ENCODE results near the gene MYL10.

MYL10 gene

DNA sequence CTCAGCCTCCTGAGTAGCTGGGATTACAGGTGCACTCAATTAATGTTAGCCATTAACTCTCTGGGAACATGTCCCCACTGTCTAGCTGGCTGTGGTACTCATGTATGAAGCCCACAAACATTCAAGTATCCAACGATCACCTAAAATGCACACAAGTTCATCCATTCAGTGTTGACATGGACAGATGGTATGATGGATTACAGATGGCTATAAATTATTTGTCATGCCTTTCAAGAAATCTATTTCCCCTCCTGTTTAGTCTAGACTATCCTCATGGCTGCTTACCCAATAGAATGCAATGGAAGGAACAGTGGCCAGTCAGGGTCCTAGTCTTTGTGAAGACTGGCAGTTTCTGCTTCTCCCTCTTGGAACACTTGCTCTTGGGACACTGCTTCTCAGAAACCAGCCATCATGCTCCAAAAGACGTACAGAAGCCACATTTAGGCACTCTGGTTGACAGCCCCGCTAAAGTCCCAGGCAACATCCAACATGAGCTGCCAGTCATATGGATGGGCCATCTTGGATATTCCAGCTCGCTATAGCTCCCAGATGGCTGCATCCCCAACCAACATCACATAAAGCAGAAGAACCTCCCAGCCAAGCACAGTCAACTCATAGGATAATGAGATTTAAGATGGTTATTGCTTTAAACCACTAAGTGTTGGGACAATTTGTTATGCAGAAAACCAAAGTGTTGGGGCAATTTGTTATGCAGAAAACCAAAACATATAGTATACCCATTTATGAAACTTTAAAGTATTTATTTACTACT, 33.1 kb downstream of the MYL10 start:
- DNase-seq (ENCODE audit: low spot score): no peak

DNA sequence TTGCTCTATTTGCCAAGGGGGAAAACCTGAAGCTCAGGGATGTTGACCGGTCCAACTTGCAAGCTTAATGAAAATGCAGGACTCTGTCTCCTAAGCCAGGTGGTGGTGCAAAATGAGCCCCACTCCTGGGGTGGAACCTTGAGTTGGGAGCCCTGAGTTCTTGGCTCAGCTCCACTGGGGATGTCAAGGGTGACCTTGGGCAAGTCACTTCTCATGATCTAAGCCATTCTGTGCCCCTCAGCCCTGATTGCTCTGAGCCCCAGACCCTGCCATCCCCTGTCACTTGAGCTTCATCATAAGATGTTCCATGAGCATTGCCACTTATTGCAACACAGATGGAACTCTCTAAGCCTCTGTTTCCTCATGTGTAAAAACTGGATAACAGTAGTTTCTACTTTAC, 33.9 kb downstream of the MYL10 start:
- no peak for DNase-seq (ENCODE audit: low spot score)

DNA sequence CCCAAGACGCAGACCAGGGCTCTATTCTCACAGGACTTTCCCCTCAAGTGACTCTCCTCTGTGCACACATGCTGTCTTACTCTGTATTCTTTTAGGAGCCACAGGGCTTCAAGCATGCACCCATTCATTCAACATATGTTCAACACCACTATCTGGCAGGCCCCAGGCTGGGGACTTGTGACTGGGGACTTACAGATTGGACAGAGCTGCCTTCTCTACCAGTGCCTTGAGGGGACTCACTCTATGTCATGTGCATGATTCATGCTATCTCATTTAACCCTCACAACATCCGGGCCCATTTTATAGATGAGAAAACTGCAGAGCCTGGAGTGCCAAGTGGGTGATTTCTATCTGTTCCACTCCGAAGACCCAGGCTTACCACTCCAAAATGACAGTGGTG, 34.3 kb downstream of the MYL10 start:
- no peak for DNase-seq (ENCODE audit: low spot score)

DNA sequence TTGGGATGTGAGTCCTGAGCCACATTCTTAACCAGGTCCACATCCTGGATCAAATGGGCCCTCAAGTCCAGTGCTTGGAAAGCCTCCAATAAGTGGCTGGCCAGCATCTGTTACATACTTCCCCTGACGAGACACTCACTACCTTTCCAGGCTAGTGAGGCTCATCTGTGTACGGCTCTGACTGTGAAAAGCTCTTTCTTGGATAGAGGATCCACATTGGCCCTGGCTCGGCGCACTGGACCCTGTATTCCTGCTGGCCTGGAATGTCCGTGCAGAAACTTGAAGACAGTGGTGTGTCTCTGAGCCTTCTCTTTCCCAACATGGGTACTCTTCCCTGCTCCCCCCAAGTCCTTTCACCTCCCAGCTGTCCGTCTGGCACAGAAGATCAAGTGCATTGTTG, 35.5 kb downstream of the MYL10 start:
- DNase-seq (ENCODE audit: low spot score): no peak

DNA sequence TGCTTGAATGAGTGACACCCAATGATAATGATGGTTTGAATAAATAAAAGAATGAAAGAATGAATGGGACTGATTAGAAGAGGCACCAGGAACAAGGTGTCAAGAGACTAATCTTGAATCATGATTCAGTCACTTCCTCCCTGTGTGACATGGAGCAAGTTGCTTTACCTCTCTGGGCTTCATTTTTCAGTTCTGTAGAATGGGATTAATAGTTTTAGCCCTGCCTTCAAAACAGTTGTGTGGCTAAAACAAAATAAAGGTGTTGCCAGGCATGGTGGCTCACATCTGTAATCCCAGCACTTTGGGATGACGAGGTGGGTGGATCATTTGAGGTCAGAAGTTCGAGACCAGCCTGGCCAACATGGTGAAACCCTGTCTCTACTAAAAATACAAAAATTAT, 37.6 kb downstream of the MYL10 start:
- no peak for DNase-seq (ENCODE audit: low spot score)

DNA sequence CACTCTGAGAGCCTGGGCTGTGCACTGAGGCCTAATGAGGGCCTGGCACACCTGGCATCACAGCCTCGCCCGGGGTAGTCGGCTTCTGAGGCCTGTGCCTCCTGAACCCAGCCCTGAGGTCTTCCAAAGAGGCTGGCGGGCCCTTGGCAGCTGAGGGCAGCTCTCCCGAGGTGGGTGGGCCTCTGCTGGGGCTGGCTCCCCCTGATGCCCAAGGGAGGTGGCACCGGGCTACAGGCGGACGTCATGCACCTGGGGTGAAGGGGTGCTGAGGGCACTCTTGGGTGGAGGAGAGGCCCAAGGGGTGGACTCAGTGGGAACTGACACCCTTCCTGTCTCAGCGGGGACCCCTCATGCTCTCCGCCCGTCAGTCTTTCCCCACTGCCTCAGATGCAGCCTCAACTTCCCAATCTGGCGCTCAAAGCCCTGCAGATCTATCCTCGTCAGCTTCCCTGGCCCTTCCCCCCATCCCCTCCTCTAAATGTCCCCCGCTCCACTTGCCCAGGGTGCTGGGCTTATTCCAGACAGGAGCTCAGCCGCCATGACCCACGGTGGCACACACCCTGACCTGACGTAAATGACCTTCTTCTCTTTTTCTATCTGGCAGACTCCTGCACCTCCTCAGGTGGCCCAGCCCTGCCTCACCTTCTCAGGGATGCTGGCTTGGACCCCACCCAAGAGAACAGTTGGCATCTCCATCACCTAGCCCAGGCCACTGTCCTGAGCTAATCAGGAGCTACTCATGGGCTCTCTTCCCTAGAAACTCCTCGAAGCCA, 38.2 kb downstream of the MYL10 start:
- no peak for DNase-seq (ENCODE audit: low spot score)

DNA sequence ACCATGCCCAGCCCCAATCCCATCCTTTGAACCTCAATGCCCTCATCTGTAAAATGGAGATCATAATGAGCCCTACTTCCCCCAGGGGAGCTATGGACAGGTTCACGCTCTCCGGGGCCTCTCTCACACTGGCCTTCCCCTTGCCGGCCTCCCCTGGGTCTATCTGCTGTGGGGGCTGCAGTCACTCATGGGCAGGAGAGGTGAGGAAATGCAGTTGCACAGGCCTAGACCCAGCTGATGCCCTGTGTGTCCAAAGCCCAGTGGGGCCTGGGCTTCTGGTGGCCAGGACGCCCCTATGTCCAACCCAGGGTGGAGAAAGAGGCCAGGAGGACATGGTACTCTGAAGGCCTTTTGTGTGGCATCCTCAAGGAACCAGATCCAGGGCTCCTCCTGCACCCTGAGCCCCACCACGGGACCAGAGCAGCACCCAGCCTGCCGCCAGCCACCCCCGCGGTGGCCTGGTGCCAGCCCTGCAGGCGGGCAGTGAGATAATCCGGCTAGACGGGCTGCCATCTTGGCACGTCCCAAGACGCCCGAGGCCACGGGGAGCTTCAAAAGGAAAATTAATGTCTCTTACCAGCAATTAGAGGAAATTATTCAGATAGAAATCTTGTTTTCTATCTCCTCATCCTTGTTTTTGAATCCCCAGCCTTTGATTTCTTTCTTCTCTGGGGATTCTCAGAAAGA, 39.0 kb downstream of the MYL10 start:
- DNase-seq (ENCODE audit: low spot score): peak; percentile 60

DNA sequence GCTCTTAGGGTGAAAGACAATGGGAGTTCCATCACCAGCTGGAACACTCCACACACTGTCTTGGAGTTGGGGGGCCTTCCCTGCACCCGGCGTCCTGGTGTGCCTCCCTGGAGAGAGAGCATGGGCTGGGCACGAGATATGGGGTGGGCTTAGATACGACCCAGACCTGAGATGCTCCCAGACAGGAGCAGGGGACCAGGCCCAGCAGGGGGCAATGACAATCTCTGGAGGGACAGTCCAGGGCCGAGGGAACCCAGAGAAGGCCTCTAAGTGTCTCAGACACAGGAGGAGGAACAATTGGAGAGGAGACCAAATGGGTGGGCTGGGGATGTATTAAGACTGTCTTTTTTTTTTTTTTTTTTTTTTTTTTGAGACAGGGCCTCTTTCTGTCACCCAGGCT, 40.0 kb downstream of the MYL10 start:
- no peak for DNase-seq (ENCODE audit: low spot score)

DNA sequence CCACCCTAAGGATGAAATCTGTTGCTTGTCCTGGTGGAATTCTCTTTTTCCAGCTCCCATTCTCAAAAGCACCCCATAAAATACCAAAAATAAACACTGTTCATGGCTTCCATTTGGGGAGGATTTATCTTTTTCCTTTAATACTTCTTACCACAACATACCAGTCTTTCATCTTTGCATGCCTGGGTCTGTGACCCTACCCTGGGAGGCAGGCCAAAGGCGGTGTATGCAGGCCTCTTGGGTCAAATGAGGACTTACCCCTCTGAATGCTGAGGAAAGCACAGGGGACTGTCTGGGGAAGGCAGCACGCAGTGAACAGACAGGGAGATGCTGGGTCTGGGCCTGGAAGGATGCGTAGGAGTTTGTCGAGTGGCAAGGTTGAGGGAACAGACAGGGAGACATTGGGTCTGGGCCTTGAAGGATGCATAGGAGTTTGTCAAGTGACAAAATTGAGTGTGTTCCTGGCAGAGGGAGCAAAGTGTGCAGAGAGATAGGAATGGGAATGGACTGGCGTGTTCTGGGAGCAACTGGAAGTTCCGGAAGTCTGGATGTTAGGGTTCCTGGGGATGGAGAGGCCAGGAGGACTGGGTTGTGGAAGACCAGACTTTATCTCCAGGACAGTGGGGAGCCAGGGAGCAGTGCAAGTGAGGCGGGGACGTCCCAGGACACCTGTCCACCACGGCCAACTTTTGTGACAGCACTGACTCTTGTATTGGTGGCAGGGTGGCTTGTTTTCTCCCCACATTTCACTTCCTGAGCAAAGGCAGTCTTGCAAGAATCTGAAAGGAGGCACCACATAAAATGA, 40.8 kb downstream of the MYL10 start:
- no peak for DNase-seq (ENCODE audit: low spot score)

DNA sequence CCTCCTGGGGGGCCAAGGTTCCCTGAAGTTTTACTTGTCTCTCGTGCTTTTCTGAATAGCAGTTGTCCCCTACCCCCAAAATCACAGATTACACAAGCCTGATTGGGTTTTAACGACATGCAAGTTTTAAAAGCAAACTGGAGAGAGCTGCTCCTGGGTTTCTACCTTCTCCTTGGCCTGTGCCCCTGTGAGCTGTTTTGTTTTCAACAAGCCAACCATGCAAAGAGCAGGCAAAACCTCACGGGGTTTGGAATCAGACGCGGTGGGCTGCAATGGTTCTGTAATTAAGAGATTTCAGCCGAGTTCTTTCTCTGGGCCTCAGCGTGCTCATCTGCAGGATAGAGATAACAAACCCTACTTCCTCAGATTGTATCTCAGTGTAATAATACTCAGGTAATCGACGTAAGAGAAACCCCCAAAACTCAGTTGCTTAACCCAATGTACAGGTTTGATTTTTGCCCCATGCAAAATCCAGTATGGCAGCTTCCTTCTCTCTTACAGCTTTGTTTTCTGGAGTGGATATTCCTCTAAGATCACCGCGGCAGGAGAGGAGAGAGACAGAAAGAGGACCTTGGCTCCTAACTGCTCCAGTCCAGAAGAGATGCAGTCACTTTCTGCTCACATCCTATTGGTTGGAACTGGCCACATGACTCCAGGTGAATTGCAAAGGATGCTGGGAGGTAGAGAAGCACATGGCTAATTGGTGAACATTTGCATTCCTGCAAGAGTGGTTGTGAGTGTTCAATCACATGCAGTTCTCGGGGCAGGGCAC, 42.0 kb downstream of the MYL10 start:
- DNase-seq (ENCODE audit: low spot score): no peak

DNA sequence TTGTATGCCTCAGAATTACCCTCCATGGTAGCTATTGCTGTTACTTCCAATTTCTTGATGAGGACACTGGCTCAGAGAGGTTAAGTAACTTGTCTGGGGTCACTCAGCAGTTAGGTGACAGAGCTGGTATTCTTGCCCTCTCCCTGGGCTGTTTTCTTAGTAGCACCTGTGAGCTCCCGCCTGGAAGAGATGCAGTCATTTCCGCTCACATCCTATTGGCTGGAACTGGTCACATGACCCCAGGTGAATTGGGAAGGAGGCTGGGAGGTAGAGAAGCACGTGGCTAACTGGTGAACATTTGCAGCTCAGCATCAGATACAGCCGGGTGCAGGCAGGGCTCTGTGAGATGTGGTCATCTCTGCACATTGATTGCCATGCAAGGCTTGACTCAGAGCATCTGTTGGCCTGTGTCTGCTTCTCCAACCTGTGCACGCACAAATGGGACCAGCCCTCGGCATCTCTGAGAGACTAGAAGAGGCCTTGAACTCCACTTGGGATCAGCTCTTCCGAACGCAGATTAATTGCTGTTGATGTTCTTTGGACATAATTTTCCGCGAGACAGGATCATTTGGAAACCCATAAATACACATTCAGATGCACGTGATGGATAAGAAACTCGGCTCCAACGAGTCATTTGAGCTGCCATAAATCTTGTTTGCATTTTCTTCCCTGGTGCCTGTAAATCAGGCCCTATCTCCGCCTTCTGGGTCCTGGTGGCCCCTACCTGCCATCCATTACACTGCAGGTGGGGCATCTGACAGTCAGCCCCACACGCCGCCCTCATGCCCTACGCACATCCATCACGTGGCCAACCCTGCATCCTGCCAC, 42.8 kb downstream of the MYL10 start:
- DNase-seq (ENCODE audit: low spot score): no peak

DNA sequence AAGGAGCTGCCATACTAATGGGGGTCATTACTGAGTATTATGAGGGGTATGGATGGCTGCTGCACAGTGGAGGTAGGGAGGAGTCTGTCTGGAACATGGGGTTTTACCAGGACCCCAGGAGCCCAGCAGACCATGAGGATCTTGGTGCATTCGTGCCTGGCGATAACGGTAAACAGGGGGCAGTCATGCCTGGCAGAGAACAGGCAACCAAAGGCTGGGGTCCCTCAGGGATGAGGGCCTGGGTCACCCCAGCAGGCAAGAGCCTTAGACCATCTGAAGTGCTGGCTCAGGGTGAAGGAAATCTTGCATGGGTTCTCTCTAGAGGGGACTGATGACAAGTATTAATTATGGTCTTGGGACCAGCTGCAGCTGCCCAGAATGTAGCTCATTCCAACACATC, 46.1 kb downstream of the MYL10 start:
- no peak for DNase-seq (ENCODE audit: low spot score)

DNA sequence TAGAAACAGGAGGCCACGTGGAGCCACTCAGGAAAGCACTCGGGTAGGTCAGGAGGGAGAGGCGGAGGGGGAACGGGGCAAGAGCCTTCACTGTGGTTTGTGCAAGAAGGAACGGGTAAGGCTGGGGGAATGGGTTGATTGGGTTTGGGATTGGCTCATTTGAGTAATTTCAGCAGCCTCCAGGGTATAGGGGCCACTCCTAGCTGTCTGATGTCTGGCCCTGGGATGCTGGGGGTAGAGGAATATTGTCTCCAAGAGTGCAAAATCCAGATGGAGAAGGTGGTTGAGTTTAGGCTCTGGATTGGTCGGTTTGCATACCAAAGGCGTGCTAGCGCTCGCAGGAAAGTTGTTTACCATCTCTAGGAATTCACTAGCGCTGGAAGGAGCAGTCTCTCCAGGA, 47.2 kb downstream of the MYL10 start:
- DNase-seq (ENCODE audit: low spot score): no peak

DNA sequence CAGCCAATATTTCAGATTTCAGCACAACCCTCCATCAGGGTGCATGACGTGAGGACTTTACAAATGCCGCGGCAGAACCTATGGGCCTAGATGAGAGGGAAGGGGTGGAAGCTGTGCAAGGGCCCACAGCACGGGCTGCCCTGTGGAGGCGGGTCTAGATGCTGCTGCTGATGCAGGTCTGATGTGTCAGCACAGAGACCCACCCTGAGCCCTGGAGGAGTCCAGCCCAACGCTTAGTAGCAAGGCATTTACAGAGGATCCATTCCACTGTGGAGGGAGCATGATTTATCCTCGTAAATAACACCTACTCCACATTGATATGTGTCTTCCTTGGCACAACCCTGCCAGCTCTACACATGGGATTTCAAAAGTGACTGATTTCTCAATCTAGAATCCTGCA, 48.5 kb downstream of the MYL10 start:
- DNase-seq (ENCODE audit: low spot score): no peak

DNA sequence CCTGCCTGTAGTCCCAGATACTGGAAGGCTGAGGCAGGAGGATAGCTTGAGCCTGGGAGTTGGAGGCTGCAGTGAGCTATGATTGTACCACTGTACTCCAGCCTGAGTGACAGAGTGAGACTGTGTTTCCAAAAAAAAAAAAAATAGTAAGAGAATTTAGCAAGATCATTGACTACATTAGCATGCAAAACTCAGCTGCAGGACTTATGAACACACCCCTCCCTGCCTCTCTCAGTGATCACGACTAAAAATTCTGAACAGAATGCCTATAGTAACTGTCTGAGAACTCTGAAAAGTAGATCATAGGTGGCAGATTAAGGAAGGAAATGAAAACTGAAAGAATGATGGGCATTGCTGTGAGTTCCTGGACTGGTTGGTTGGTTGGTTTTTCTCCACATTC, 50.5 kb downstream of the MYL10 start:
- no peak for DNase-seq (ENCODE audit: low spot score)

DNA sequence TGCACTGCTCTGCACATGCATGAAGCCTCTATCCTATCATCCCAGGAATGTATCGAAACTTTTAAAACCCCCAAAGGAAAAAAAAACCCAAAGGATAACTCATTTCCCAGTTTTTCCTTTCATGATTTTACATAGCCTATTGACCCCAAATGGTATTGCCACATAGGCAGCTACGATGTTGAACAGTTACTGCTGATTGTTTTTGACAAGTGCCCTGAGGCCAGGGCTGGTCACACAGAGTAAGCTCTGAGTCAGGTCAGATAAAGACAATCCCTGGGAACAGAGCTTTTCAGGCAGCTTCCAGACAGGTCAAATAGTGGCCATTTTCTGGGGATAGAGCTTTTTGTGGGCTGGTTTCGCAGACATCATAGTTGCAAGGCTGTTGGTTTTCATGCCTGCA, 52.1 kb downstream of the MYL10 start:
- DNase-seq (ENCODE audit: low spot score): no peak

DNA sequence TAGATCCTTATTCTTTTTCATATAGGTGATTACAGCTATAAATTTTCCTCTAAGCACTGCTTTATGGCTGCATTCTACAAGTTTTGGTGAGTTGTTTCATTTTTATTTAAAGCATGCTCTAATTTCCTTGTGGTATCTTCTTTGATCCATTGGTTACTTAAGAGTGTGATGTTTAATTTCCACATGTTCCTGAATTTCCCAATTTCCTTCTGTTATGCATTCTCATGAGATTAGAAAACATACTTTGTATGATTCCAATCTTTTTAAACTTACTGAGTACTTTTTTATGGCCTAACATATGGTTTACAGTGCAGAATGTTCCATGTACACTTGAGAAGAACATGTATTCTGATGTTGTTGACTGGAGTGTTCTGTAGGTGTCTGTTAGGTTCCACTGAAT, 53.4 kb downstream of the MYL10 start:
- no peak for DNase-seq (ENCODE audit: low spot score)

DNA sequence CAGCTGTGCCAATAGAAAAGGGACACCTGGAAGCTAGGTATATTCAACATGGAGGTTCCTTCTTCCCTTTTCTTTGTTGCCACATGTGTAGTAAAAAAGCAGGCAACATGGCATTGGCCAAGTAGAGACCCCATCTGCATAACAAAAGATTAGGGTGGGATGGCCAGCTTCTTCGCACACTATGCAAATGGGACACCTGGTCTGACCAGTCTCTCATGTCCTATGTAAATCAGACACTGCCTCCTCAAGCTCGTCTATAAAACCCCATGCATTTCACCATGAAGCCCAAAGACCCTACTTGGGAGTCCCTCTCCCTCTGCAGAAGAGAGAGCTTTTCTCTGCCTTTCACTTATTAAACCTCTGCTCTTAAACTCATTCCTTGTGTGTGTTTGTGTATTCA, 53.9 kb downstream of the MYL10 start:
- no peak for DNase-seq (ENCODE audit: low spot score)

DNA sequence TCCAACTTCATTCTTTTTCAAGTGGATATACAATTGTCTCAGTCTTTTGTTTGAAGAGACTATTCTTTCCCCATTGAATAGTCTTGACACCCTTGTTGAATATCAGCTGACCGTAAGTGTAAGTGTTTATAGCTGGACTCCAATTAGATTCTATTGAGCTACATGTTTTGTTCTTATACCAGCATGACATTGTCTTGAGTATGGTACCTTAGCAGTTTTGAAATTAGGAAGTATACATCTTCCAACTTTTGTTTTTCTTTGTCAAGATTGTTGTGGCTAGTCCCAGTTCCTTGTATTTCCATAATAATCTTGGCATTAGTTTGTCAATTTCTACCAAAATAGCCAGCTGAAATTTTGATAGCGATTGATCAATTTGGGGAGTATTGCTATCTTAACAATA, 56.9 kb downstream of the MYL10 start:
- DNase-seq (ENCODE audit: low spot score): no peak

DNA sequence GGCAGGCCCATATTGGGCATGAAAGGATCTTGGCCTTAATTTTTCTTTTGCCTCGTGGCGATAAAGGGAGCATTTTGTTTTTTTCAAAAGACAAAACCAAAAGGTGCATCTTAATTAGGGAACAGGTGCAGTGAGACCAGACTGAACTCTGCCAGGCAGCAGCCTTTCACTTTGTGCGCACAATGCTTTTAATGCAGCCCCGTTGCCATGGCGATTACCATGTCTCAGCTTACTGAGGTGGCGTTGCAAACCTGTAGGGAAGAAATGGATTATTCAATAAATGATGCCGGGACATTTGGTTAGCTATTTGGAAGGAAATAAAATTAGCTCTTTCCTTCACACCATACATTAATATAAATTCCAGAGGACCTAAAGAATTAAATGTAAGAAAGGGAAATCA, 61.9 kb downstream of the MYL10 start:
- no peak for DNase-seq (ENCODE audit: low spot score)
